Fibroblast of the aortic adventitia (primary cell): Measurements from ENCODE around the gene LRBA. TPM values are rescaled to one million over a fixed set of nuclear protein-coding genes. Genes with fewer than 3 reads are reported as not detected.

ENCODE experiments used
- DNase-seq: peaks from one replicate; pipeline ENCODE4 v3.0.0-alpha.2; 2010; ENCODE audit warnings: low read depth
- H3K4me3 ChIP-seq: 2 replicates; pipeline ENCODE4 v1.5.1; 2011; ENCODE audit warnings: low read depth, mild to moderate bottlenecking, control low read depth, low read length, moderate library complexity
- CTCF ChIP-seq: IDR thresholded peaks from 2 replicates; pipeline ENCODE4 v1.5.1; 2011; ENCODE audit warnings: mild to moderate bottlenecking, low read length, control low read depth, inconsistent platforms; ENCODE audit not compliant: insufficient read depth
- total RNA-seq: library from RNA; depleted of rRNA; stranded (reverse); fragments of >200 nt; gene quantifications from 2 replicates; pipeline ENCODE4 v1.2.3, GENCODE V29; 2012; ENCODE audit warnings: low replicate concordance

LRBA gene
- total RNA-seq, 1 donor = 45.8 TPM

GRCh38 chr4:150694438-150694837 is 320.6 kb downstream of the LRBA start:
- no peak overlapping the region for H3K4me3 ChIP-seq
- TF ChIP-seq CTCF = no peak
- no peak for DNase-seq

GRCh38 chr4:150683775-150684350 is 331.2 kb downstream of the LRBA start:
- no peak for TF ChIP-seq CTCF
- no peak overlapping the region for H3K4me3 ChIP-seq
- no peak for DNase-seq

GRCh38 chr4:150682126-150682525 is 333.0 kb downstream of the LRBA start:
- no peak overlapping the region for H3K4me3 ChIP-seq
- DNase-seq = no peak
- TF ChIP-seq CTCF = no peak

- H3K4me3 ChIP-seq = no peak overlapping the region
- DNase-seq = no peak
- no peak for TF ChIP-seq CTCF
Measured at GRCh38 chr4:150681063-150681462, 334.0 kb downstream of the LRBA start.

GRCh38 chr4:150680651-150681050 is 334.4 kb downstream of the LRBA start:
- H3K4me3 ChIP-seq = no peak overlapping the region
- TF ChIP-seq CTCF = no peak
- no peak for DNase-seq

GRCh38 chr4:150679765-150680343 is 335.2 kb downstream of the LRBA start:
- DNase-seq = no peak
- no peak overlapping the region for H3K4me3 ChIP-seq
- no peak for TF ChIP-seq CTCF

GRCh38 chr4:150679018-150679764 is 335.9 kb downstream of the LRBA start:
- TF ChIP-seq CTCF = no peak
- DNase-seq = no peak
- H3K4me3 ChIP-seq = no peak overlapping the region
